A172 (cell line): ENCODE measurements around the gene ITGA2. TPM values are rescaled to one million over a fixed set of nuclear protein-coding genes. Genes with fewer than 3 reads are reported as not detected.

ENCODE experiments used
- DNase-seq: peaks from one replicate; pipeline ENCODE4 v3.0.0-alpha.2; 2015; ENCODE audit warnings: low spot score
- total RNA-seq: library from RNA; depleted of rRNA; stranded (reverse); fragments of >200 nt; shearing (Covaris generic); gene quantifications from 2 replicates; pipeline ENCODE4 v1.2.3, GENCODE V29; 2014

The ITGA2 gene
- total RNA-seq, 1 experiment from 2014 or later = 21.8 TPM

DNA sequence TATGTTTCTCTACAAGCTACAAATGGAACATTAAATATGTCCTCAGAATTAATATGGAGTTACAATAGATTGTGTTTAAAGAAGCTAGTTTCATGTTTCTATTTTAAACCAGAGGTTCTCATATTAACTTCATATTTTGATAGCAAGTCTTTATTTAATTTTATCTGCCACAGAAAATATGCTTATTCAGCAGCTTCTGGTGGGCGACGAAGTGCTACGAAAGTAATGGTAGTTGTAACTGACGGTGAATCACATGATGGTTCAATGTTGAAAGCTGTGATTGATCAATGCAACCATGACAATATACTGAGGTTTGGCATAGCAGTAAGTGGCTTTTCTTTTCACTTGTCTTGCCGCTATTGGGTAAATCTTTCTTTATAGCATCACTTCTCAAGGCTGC, 66.2 kb downstream of the ITGA2 start:
- DNase-seq = no peak

DNA sequence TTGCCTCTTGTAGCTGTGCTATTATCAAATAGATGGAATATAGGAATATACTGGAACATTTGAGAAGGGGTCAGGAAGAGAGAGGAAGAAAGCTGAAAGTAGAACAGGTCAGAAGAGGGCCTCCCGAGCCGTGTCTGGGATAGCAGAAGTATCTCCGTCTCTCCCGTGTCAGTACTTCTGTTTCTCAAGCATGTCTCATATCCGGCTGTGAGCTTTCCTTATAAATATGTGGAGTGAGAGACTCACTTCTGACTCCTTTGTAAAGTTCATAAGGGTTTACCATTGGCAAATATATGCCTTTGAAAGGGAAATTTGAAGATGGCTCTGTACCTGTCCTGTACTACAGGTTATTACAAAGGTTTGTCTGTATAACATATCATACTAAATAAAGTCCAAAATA, 70.1 kb downstream of the ITGA2 start:
- DNase-seq = no peak

GRCh38 chr5:53063176-53063575, 74.0 kb downstream of the ITGA2 start:
- DNase-seq = no peak

DNA sequence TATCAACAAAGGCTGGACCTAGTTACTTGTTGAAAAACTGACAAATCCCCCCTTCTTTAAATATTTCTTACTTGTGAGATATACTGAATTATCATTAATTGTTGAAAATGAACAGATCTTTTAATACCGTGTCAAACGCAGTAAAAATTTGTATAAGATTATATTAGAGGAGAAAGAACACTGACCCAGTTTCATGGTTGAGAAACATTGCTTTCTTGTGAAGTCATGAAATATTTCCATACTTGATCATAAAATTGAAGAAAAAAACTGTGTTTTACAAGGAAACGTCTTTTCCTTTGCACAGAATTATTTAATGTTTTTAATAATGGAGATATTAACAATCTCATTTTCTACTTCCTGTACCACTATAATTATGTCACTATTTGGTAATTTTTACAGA, 74.6 kb downstream of the ITGA2 start:
- DNase-seq = no peak

DNA sequence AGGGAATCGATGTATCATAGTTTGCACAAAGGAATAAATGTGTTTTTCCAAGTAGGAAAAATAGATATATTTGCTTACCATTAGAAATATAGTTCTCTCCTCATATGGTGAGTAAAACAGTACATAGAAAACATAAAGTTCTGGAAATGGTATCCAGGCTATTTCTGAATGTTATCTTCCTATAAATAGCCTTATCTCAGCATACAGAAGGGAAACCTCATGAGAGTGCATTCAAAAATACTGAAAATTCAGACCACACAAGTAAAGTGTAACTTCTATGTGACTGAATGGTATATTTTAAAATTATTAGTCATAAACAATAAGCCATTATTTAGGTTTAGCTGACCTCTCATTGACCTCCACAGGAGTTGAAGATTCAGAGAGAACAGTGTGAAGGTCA, 76.9 kb downstream of the ITGA2 start:
- DNase-seq = no peak

DNA sequence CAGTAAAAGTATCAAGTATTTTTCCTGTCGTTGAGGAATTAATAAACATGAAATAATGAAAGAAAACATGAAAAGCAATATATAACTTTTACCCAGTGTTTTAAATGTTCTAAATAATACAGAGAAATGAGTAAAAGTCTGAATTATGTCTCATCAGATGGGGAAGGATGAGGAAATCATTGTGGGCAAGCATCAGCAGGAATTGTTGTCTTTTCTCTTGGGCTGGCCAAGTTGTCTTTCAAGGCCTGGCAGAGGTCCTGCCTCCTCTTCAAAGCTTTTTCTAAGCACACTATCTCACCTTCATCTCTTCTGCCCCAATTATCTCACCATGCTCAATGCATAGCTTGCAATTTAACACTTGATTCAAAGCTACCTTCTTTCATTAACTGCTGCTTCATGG, 78.5 kb downstream of the ITGA2 start:
- DNase-seq = no peak

DNA sequence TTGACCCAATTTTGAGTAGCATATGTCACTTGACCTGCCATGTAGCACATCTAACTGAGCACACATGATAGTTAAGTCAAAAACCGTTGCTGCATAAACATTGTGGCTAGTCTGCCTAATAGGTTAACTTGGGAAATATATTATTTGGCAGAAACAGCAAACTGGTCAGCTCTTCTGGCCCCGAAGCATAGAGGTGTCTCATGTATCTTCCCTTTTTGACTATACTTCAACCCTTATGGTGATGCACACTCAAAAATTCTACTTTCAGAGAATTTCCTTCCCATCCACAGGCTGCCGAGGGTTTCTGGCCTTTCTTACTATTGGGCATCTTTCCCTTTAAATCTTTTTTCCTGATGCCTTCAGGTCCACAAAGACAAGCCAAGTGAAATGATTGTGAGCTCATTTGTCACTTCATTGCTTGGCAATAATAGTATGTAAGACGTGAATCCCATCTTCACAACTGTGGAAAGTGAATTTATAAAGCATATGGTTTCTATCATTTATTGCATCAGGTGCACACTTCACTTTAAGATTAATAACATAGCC, 79.2 kb downstream of the ITGA2 start:
- no peak for DNase-seq

- DNase-seq = peak; percentile 85
Observed at GRCh38 chr5:53069626-53070025, 80.5 kb downstream of the ITGA2 start.

GRCh38 chr5:53071298-53071697, 82.1 kb downstream of the ITGA2 start:
- DNase-seq = no peak

- no peak for DNase-seq
Observed at GRCh38 chr5:53071738-53072137, 82.6 kb downstream of the ITGA2 start.

DNA sequence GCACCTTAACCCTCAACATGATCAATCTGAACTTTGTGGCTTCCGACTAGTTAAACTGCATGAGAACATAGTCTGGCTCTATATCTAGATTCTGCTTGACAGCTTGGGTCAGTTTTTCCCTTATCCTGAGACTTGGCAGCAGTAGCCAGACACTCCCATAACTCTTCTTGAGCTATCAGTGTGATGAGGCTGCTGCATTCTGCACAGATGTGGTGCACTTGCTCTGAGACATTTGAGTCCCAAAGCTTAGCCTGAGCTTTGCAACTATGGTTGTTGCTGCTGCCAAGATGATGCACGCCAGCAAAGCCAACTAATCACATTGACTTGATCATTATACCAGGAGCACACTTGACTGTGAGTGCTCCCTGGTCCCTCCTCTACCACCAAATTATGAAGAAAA, 84.2 kb downstream of the ITGA2 start:
- DNase-seq = no peak

GRCh38 chr5:53076014-53076583, 86.9 kb downstream of the ITGA2 start:
- no peak for DNase-seq

DNA sequence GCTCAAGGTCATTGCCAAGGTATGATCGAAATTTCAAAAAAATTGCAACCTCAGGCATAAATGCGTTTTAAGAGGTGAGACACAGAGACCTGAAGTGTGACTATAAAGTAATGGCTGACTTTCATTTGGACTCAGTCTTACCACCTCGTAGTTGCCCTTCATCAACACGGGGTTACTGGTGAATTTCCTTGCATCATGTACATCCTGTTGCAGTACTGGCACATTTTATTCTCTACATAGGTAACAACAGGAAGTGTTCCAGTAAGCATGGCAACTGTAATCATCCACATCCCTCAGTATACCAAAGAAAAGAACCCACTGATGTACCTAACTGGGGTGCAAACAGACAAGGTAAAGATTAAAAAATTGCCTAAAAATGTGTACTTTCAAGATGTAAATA, 91.1 kb downstream of the ITGA2 start:
- no peak for DNase-seq

GRCh38 chr5:53083927-53084326, 94.8 kb downstream of the ITGA2 start:
- no peak for DNase-seq

GRCh38 chr5:53084546-53085255, 95.5 kb downstream of the ITGA2 start:
- DNase-seq = no peak

DNA sequence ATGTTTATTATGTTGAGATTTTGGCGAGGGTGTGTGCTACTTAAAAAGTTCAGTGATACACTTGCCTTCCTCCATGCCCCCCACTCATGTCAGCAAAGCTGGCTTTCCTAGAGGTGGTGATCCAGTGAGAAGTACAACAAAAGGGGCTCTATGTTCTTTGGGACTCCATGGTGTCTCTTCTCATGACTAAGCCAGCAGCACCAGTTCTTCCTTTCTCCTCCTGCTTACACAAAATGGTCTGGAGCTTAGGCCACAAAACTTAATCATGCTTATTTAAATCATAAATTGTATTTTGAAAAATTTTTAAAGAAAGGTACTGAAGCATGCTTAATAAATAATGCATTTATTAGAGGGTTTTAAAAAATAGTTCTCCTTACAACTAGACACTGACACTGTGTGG, 98.0 kb downstream of the ITGA2 start:
- no peak for DNase-seq

DNA sequence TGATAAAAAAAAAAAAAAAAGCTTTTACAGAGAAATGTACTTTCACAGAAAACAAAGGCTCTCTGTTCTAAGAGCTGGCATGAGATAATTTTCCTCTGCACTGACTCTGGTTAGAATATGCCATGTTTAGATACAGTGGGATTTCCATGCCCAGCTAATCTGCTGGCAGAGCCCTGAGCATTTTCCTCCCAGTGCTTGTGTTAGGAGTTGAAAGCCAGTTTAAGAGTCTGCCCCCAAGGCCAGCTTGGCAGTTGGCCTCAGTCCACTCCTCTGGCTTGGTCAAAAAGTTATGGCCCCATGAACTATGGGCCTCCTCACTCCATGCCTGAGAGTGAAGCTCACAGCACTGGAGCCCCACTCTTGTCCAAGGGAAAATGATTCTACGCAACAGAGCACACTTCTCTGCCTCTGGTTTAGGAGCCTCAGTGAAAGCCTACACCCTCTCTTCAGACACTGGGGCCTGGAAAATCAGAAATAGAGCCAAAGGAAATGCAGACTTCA, 98.5 kb downstream of the ITGA2 start:
- DNase-seq = no peak

- DNase-seq = no peak
Observed at GRCh38 chr5:53089481-53089991, 100.4 kb downstream of the ITGA2 start.

GRCh38 chr5:53090229-53090628, 101.1 kb downstream of the ITGA2 start:
- no peak for DNase-seq

GRCh38 chr5:53091289-53091688, 102.1 kb downstream of the ITGA2 start:
- peak; percentile 83 for DNase-seq

- DNase-seq = no peak
Observed at GRCh38 chr5:53092242-53092641, 103.1 kb downstream of the ITGA2 start.

GRCh38 chr5:53095217-53095616, 106.1 kb downstream of the ITGA2 start:
- no peak for DNase-seq

GRCh38 chr5:53095931-53096525, 106.9 kb downstream of the ITGA2 start:
- peak; percentile 68 for DNase-seq
